ENCODE results near the gene DCAF11. TPM values are rescaled to one million over a fixed set of nuclear protein-coding genes. Genes with fewer than 3 reads are reported as not detected.

DCAF11 gene
- 93.5 and 103 TPM in 2 replicates for total RNA-seq (2014; rRNA removed; shearing (Covaris generic); ENCODE audit: low replicate concordance)

GRCh38 chr14:24114532-24115421 lies at the start of gene DCAF11, which contains the start of gene NRL:
DCAF11 (plus strand) TSS chr14:24114777; CDS start chr14:24115595, 818 bp downstream.
NRL (minus strand) TSS chr14:24114949; CDS start chr14:24082848, 32,101 bp downstream.
- Histone ChIP-seq H3K9ac (ENCODE audit: low read length) (peak within 1 kb of the TSS; percentile 95), H3K27ac (ENCODE audit: low read length) (peak within 1 kb of the TSS; percentile 91), H3K79me2 (ENCODE audit: low read length) (peaks cover 22% of the 10 kb centered on the region), H3K9me3 (ENCODE audit: low read length) (no peaks in the 10 kb centered on the region), H3K27me3 (ENCODE audit: low read length) (no peaks in the 10 kb centered on the region), H3K9me2 (replicated peaks; ENCODE audit: insufficient read depth, low read length) (no peaks in the 10 kb centered on the region), H3K36me3 (ENCODE audit: insufficient read depth, low read length) (peaks cover 8% of the 10 kb centered on the region; the same call in 1 of the 2 replicates), H3K4me1 (ENCODE audit: low read length) (peaks cover 19% of the 10 kb centered on the region), H3K4me2 (ENCODE audit: low read depth, low read length, poor library complexity, severe bottlenecking) (peak within 1 kb of the TSS; percentile 91), H4K20me1 (ENCODE audit: insufficient read depth, low read depth, low read length) (no peaks in the 10 kb centered on the region), H2AFZ (ENCODE audit: low read length) (peak within 1 kb of the TSS; percentile 87), H3K4me3 (ENCODE audit: low read length) (peak within 1 kb of the TSS; percentile 89)
- DNase-seq, result peak; percentile 100

GRCh38 chr14:24064856-24065255 lies 49.7 kb upstream of the DCAF11 start:
- Histone ChIP-seq H3K4me2 (ENCODE audit: low read depth, low read length, poor library complexity, severe bottlenecking) (no peak overlapping the region), H3K9me2 (replicated peaks; ENCODE audit: insufficient read depth, low read length) (no peaks in the 10 kb centered on the region)

GRCh38 chr14:24065408-24065807 lies 49.2 kb upstream of the DCAF11 start:
- no peak overlapping the region for H3K9ac ChIP-seq (ENCODE audit: low read length)
- H3K9me3 ChIP-seq (ENCODE audit: low read length), result no peaks in the 10 kb centered on the region
- no peak overlapping the region for H3K27ac ChIP-seq (ENCODE audit: low read length)
- H3K4me2 ChIP-seq (ENCODE audit: low read depth, low read length, poor library complexity, severe bottlenecking), result no peak overlapping the region
- H3K27me3 ChIP-seq (ENCODE audit: low read length), result no peaks in the 10 kb centered on the region
- 0 out of 2 replicates have a peak, but pooled peaks cover 7% of the 10 kb centered on the region for H3K36me3 ChIP-seq (ENCODE audit: insufficient read depth, low read length)
- DNase-seq, result no peak
- no peaks in the 10 kb centered on the region for H3K9me2 ChIP-seq (replicated peaks; ENCODE audit: insufficient read depth, low read length)
- H3K79me2 ChIP-seq (ENCODE audit: low read length), result no peaks in the 10 kb centered on the region
- no peak overlapping the region for H2AFZ ChIP-seq (ENCODE audit: low read length)
- H3K4me3 ChIP-seq (ENCODE audit: low read length), result no peak overlapping the region
- H4K20me1 ChIP-seq (ENCODE audit: insufficient read depth, low read depth, low read length), result no peaks in the 10 kb centered on the region; the same call in 1 of the 2 replicates
- H3K4me1 ChIP-seq (ENCODE audit: low read length), result no peaks in the 10 kb centered on the region

More at GRCh38 chr14:24064856-24065255, 49.7 kb upstream of the DCAF11 start:
- peaks cover 11% of the 10 kb centered on the region; the same call in 1 of the 2 replicates for H3K36me3 ChIP-seq (ENCODE audit: insufficient read depth, low read length)
- H3K9me3 ChIP-seq (ENCODE audit: low read length), result no peaks in the 10 kb centered on the region
- no peak overlapping the region for H3K9ac ChIP-seq (ENCODE audit: low read length)
- H3K4me3 ChIP-seq (ENCODE audit: low read length), result no peak overlapping the region
- H3K27ac ChIP-seq (ENCODE audit: low read length), result no peak overlapping the region
- no peaks in the 10 kb centered on the region for H3K4me1 ChIP-seq (ENCODE audit: low read length)
- DNase-seq, result no peak
- H4K20me1 ChIP-seq (ENCODE audit: insufficient read depth, low read depth, low read length), result peaks cover 3% of the 10 kb centered on the region; the same call in 1 of the 2 replicates
- no peaks in the 10 kb centered on the region for H3K79me2 ChIP-seq (ENCODE audit: low read length)
- H3K27me3 ChIP-seq (ENCODE audit: low read length), result no peaks in the 10 kb centered on the region
- H2AFZ ChIP-seq (ENCODE audit: low read length), result no peak overlapping the region

GRCh38 chr14:24066496-24067132 lies 48.0 kb upstream of the DCAF11 start:
- H3K9me3 ChIP-seq (ENCODE audit: low read length), result no peaks in the 10 kb centered on the region
- H2AFZ ChIP-seq (ENCODE audit: low read length), result no peak overlapping the region
- no peak for DNase-seq
- 0 out of 2 replicates have a peak, but pooled peaks cover 3% of the 10 kb centered on the region for H3K36me3 ChIP-seq (ENCODE audit: insufficient read depth, low read length)
- no peaks in the 10 kb centered on the region for H3K4me1 ChIP-seq (ENCODE audit: low read length)
- no peaks in the 10 kb centered on the region; the same call in 1 of the 2 replicates for H4K20me1 ChIP-seq (ENCODE audit: insufficient read depth, low read depth, low read length)
- H3K27me3 ChIP-seq (ENCODE audit: low read length), result no peaks in the 10 kb centered on the region
- no peak overlapping the region for H3K4me3 ChIP-seq (ENCODE audit: low read length)
- no peak overlapping the region for H3K27ac ChIP-seq (ENCODE audit: low read length)
- no peak overlapping the region for H3K4me2 ChIP-seq (ENCODE audit: low read depth, low read length, poor library complexity, severe bottlenecking)
- H3K9me2 ChIP-seq (replicated peaks; ENCODE audit: insufficient read depth, low read length), result no peaks in the 10 kb centered on the region
- no peaks in the 10 kb centered on the region for H3K79me2 ChIP-seq (ENCODE audit: low read length)
- no peak overlapping the region for H3K9ac ChIP-seq (ENCODE audit: low read length)

GRCh38 chr14:24067133-24068082 lies 47.2 kb upstream of the DCAF11 start:
- Histone ChIP-seq H3K36me3 (ENCODE audit: insufficient read depth, low read length) (0 out of 2 replicates have a peak, but pooled peaks cover 3% of the 10 kb centered on the region), H3K79me2 (ENCODE audit: low read length) (no peaks in the 10 kb centered on the region), H3K9ac (ENCODE audit: low read length) (no peak overlapping the region), H3K4me1 (ENCODE audit: low read length) (no peaks in the 10 kb centered on the region), H3K27ac (ENCODE audit: low read length) (no peak overlapping the region), H3K4me2 (ENCODE audit: low read depth, low read length, poor library complexity, severe bottlenecking) (no peak overlapping the region), H4K20me1 (ENCODE audit: insufficient read depth, low read depth, low read length) (no peaks in the 10 kb centered on the region; the same call in 1 of the 2 replicates), H3K27me3 (ENCODE audit: low read length) (no peaks in the 10 kb centered on the region), H3K9me2 (replicated peaks; ENCODE audit: insufficient read depth, low read length) (no peaks in the 10 kb centered on the region), H3K4me3 (ENCODE audit: low read length) (no peak overlapping the region), H2AFZ (ENCODE audit: low read length) (no peak overlapping the region), H3K9me3 (ENCODE audit: low read length) (no peaks in the 10 kb centered on the region)
- DNase-seq, result no peak

- no peaks in the 10 kb centered on the region for H3K27me3 ChIP-seq (ENCODE audit: low read length)
- no peaks in the 10 kb centered on the region for H3K4me1 ChIP-seq (ENCODE audit: low read length)
- no peaks in the 10 kb centered on the region for H3K9me2 ChIP-seq (replicated peaks; ENCODE audit: insufficient read depth, low read length)
- no peaks in the 10 kb centered on the region for H3K9me3 ChIP-seq (ENCODE audit: low read length)
- no peak overlapping the region for H3K27ac ChIP-seq (ENCODE audit: low read length)
- no peak overlapping the region for H3K4me2 ChIP-seq (ENCODE audit: low read depth, low read length, poor library complexity, severe bottlenecking)
- no peak overlapping the region for H3K4me3 ChIP-seq (ENCODE audit: low read length)
- no peak overlapping the region for H2AFZ ChIP-seq (ENCODE audit: low read length)
- 0 out of 2 replicates have a peak, but pooled peaks cover 3% of the 10 kb centered on the region for H3K36me3 ChIP-seq (ENCODE audit: insufficient read depth, low read length)
- no peaks in the 10 kb centered on the region; the same call in 1 of the 2 replicates for H4K20me1 ChIP-seq (ENCODE audit: insufficient read depth, low read depth, low read length)
- H3K9ac ChIP-seq (ENCODE audit: low read length), result no peak overlapping the region
- no peaks in the 10 kb centered on the region for H3K79me2 ChIP-seq (ENCODE audit: low read length)
- DNase-seq, result no peak
Measured at GRCh38 chr14:24068711-24069410, 45.7 kb upstream of the DCAF11 start.

GRCh38 chr14:24069411-24069735 lies 45.2 kb upstream of the DCAF11 start:
- no peak for DNase-seq
- no peaks in the 10 kb centered on the region for H3K9me2 ChIP-seq (replicated peaks; ENCODE audit: insufficient read depth, low read length)
- no peaks in the 10 kb centered on the region for H3K79me2 ChIP-seq (ENCODE audit: low read length)
- no peak overlapping the region for H2AFZ ChIP-seq (ENCODE audit: low read length)
- 0 out of 2 replicates have a peak, but pooled peaks cover 3% of the 10 kb centered on the region for H3K36me3 ChIP-seq (ENCODE audit: insufficient read depth, low read length)
- H3K4me3 ChIP-seq (ENCODE audit: low read length), result no peak overlapping the region
- no peak overlapping the region for H3K4me2 ChIP-seq (ENCODE audit: low read depth, low read length, poor library complexity, severe bottlenecking)
- no peaks in the 10 kb centered on the region; the same call in 1 of the 2 replicates for H4K20me1 ChIP-seq (ENCODE audit: insufficient read depth, low read depth, low read length)
- no peak overlapping the region for H3K9ac ChIP-seq (ENCODE audit: low read length)
- H3K4me1 ChIP-seq (ENCODE audit: low read length), result no peaks in the 10 kb centered on the region
- H3K9me3 ChIP-seq (ENCODE audit: low read length), result no peaks in the 10 kb centered on the region
- H3K27ac ChIP-seq (ENCODE audit: low read length), result no peak overlapping the region
- no peaks in the 10 kb centered on the region for H3K27me3 ChIP-seq (ENCODE audit: low read length)
